Measurements from ENCODE around the gene STARD5.

Gene STARD5

GRCh38 chr15:81357180-81357686 lies 33.3 kb upstream of the STARD5 start:
- H3K9ac ChIP-seq (ENCODE audit: low read depth, low read length, poor library complexity, severe bottlenecking), result no peak overlapping the region
- H3K79me2 ChIP-seq (ENCODE audit: insufficient read depth, low read length), result no peaks in the 10 kb centered on the region
- no peaks in the 10 kb centered on the region for H3K9me2 ChIP-seq (replicated peaks; ENCODE audit: low read depth, low read length)
- H4K20me1 ChIP-seq (ENCODE audit: insufficient read depth, low read length, poor library complexity, severe bottlenecking), result no peaks in the 10 kb centered on the region
- no peaks in the 10 kb centered on the region for H3K4me1 ChIP-seq (ENCODE audit: insufficient read depth, low read length, poor library complexity, severe bottlenecking)
- H3K4me2 ChIP-seq (ENCODE audit: low read depth, low read length, poor library complexity, severe bottlenecking), result no peak overlapping the region
- TF ChIP-seq EZH2phosphoT487 (IDR thresholded peaks at IDR 0.05; ENCODE audit: borderline replicate concordance), result no peak
- TF ChIP-seq CTCF (conservative IDR thresholded peaks at IDR 0.05; ENCODE audit: low read length), result peak; percentile 36; the same call in 1 of the 2 replicates
- no peaks in the 10 kb centered on the region for H3K9me3 ChIP-seq (ENCODE audit: insufficient read depth, low read depth, low read length)
- no peaks in the 10 kb centered on the region for H3F3A ChIP-seq (ENCODE audit: low read depth)
- H3K27me3 ChIP-seq (ENCODE audit: insufficient read depth, low read length, poor library complexity, severe bottlenecking), result no peaks in the 10 kb centered on the region
- no peak overlapping the region for H2AFZ ChIP-seq (ENCODE audit: low read length)
- H3K4me3 ChIP-seq (ENCODE audit: low read length, poor library complexity, severe bottlenecking), result no peak overlapping the region
- no peaks in the 10 kb centered on the region for H3K36me3 ChIP-seq (ENCODE audit: insufficient read depth, low read length)

- H3K9me2 ChIP-seq (replicated peaks; ENCODE audit: low read depth, low read length), result no peaks in the 10 kb centered on the region
- H3K9me3 ChIP-seq (ENCODE audit: insufficient read depth, low read depth, low read length), result no peaks in the 10 kb centered on the region
- no peaks in the 10 kb centered on the region for H3K27me3 ChIP-seq (ENCODE audit: insufficient read depth, low read length, poor library complexity, severe bottlenecking)
- H3K4me3 ChIP-seq (ENCODE audit: low read length, poor library complexity, severe bottlenecking), result no peak overlapping the region
- H3K4me1 ChIP-seq (ENCODE audit: insufficient read depth, low read length, poor library complexity, severe bottlenecking), result no peaks in the 10 kb centered on the region
- TF ChIP-seq EZH2phosphoT487 (IDR thresholded peaks at IDR 0.05; ENCODE audit: borderline replicate concordance), result no peak
- TF ChIP-seq CTCF (conservative IDR thresholded peaks at IDR 0.05; ENCODE audit: low read length), result no peak
- no peaks in the 10 kb centered on the region for H4K20me1 ChIP-seq (ENCODE audit: insufficient read depth, low read length, poor library complexity, severe bottlenecking)
- H3K4me2 ChIP-seq (ENCODE audit: low read depth, low read length, poor library complexity, severe bottlenecking), result no peak overlapping the region
- H2AFZ ChIP-seq (ENCODE audit: low read length), result no peak overlapping the region
- no peak overlapping the region for H3K9ac ChIP-seq (ENCODE audit: low read depth, low read length, poor library complexity, severe bottlenecking)
- H3F3A ChIP-seq (ENCODE audit: low read depth), result no peaks in the 10 kb centered on the region
- H3K79me2 ChIP-seq (ENCODE audit: insufficient read depth, low read length), result no peaks in the 10 kb centered on the region
- H3K36me3 ChIP-seq (ENCODE audit: insufficient read depth, low read length), result no peaks in the 10 kb centered on the region
Measured at GRCh38 chr15:81356252-81356651, 32.3 kb upstream of the STARD5 start.

GRCh38 chr15:81351651-81352050 lies 27.7 kb upstream of the STARD5 start:
- H3K4me1 ChIP-seq (ENCODE audit: insufficient read depth, low read length, poor library complexity, severe bottlenecking), result no peaks in the 10 kb centered on the region
- TF ChIP-seq CTCF (conservative IDR thresholded peaks at IDR 0.05; ENCODE audit: low read length) (no peak), EZH2phosphoT487 (IDR thresholded peaks at IDR 0.05; ENCODE audit: borderline replicate concordance) (no peak)
- H3K36me3 ChIP-seq (ENCODE audit: insufficient read depth, low read length), result no peaks in the 10 kb centered on the region
- H4K20me1 ChIP-seq (ENCODE audit: insufficient read depth, low read length, poor library complexity, severe bottlenecking), result no peaks in the 10 kb centered on the region
- H3K27me3 ChIP-seq (ENCODE audit: insufficient read depth, low read length, poor library complexity, severe bottlenecking), result no peaks in the 10 kb centered on the region
- no peak overlapping the region for H3K4me2 ChIP-seq (ENCODE audit: low read depth, low read length, poor library complexity, severe bottlenecking)
- no peaks in the 10 kb centered on the region for H3K9me2 ChIP-seq (replicated peaks; ENCODE audit: low read depth, low read length)
- H3K4me3 ChIP-seq (ENCODE audit: low read length, poor library complexity, severe bottlenecking), result no peak overlapping the region
- H2AFZ ChIP-seq (ENCODE audit: low read length), result no peak overlapping the region
- H3K9me3 ChIP-seq (ENCODE audit: insufficient read depth, low read depth, low read length), result no peaks in the 10 kb centered on the region
- no peaks in the 10 kb centered on the region for H3F3A ChIP-seq (ENCODE audit: low read depth)
- no peaks in the 10 kb centered on the region for H3K79me2 ChIP-seq (ENCODE audit: insufficient read depth, low read length)
- H3K9ac ChIP-seq (ENCODE audit: low read depth, low read length, poor library complexity, severe bottlenecking), result no peak overlapping the region
